ENCODE measurements around the gene ZNF526. TPM values are rescaled to one million over a fixed set of nuclear protein-coding genes. Genes with fewer than 3 reads are reported as not detected.

Gene ZNF526
- total and polyA plus RNA-seq, 9 donors = 2.4 to 17.9 (median 12.9) TPM

DNA sequence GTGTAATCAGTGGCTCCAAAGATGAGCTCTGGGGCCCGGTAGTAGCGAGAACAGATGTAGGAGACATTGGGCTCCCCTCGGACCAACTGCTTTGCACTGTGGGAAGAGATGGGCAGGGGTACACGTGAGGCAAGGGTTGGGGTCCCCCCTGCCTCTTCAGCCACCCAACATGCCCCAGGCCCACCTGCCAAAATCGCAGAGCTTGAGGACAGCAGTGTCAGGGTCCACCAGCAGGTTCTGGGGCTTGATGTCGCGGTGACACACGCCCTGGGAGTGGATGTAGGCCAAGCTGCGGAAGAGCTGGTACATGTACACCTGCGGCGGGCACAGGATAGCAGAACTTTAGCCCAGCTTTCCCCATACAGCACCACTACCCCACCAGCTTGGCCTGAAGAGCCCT is 14.3 kb downstream of the ZNF526 start:
- no peak for TF ChIP-seq POLR2A (IDR thresholded peaks at IDR 0.05)
- TF ChIP-seq EP300 (IDR thresholded peaks at IDR 0.05) = no peak
- TF ChIP-seq, protein P1, sequence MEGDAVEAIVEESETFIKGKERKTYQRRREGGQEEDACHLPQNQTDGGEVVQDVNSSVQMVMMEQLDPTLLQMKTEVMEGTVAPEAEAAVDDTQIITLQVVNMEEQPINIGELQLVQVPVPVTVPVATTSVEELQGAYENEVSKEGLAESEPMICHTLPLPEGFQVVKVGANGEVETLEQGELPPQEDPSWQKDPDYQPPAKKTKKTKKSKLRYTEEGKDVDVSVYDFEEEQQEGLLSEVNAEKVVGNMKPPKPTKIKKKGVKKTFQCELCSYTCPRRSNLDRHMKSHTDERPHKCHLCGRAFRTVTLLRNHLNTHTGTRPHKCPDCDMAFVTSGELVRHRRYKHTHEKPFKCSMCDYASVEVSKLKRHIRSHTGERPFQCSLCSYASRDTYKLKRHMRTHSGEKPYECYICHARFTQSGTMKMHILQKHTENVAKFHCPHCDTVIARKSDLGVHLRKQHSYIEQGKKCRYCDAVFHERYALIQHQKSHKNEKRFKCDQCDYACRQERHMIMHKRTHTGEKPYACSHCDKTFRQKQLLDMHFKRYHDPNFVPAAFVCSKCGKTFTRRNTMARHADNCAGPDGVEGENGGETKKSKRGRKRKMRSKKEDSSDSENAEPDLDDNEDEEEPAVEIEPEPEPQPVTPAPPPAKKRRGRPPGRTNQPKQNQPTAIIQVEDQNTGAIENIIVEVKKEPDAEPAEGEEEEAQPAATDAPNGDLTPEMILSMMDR (IDR thresholded peaks at IDR 0.05) = no peak
- intact Hi-C loops (cut with DNase I) = loop anchor here in 1 of 4 donors (2.0 kb wide), 1 partner anchor 26 kb away; no protein-coding TSS in a partner anchor

DNA sequence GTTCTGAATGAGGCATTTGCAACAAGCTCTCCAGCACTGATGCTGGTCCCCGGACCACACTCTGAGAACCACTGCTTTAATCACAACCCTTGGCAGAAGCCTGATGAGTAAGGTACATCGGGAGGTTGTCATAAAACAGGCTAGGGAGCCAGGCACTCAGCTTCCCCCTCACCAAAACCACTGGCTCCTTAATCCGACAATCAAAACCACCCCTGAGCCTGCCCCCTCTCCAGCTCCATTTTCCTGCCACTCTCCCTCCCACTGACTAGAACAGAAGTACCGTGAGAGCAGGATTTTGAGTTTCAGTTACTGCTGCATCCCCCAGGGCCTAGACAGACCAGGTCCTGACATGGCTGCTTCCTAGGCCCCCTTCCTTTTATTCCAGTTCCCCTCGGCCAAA is 15.1 kb downstream of the ZNF526 start:
- TF ChIP-seq, protein P1 (IDR thresholded peaks at IDR 0.05) = no peak
- TF ChIP-seq POLR2A (IDR thresholded peaks at IDR 0.05) (no peak), EP300 (IDR thresholded peaks at IDR 0.05) (no peak)
- 74 to 88% (median 85%) methylated on average over 5 of the region's 5 CpGs for whole genome bisulfite sequencing, 3 donors

More for the DNA sequence above, 14.3 kb downstream of the ZNF526 start:
- Histone ChIP-seq H3K9me3 (no peaks in the 10 kb centered on the region), H3K4me1 (ENCODE audit: insufficient read depth) (no peaks in the 10 kb centered on the region), H3K36me3 (no peaks in the 10 kb centered on the region), H3K27me3 (no peaks in the 10 kb centered on the region), H3K4me3 (no peak overlapping the region), H3K27ac (no peak overlapping the region)
- no peak for DNase-seq
- 89 to 91% (median 90%) methylated on average over 11 of the region's 11 CpGs for whole genome bisulfite sequencing, 3 donors

GRCh38 chr19:42239544-42240220 is 19.6 kb downstream of the ZNF526 start:
- DNase-seq = no peak
- peaks cover 2% of the 10 kb centered on the region for H3K4me1 ChIP-seq (ENCODE audit: insufficient read depth)
- no peak for TF ChIP-seq EP300 (IDR thresholded peaks at IDR 0.05)
- no peak for TF ChIP-seq POLR2A (IDR thresholded peaks at IDR 0.05)
- TF ChIP-seq, protein P1 (IDR thresholded peaks at IDR 0.05) = no peak
- H3K27me3 ChIP-seq = no peaks in the 10 kb centered on the region
- H3K36me3 ChIP-seq = no peaks in the 10 kb centered on the region
- no peak overlapping the region for H3K27ac ChIP-seq
- no peaks in the 10 kb centered on the region for H3K9me3 ChIP-seq
- H3K4me3 ChIP-seq = no peak overlapping the region
- intact Hi-C loops (cut with DNase I) = loop anchor here in 1 of 4 donors (10.0 kb wide), 1 partner anchor 155 kb away; the partner anchor contains the start of gene CNFN
- WGBS, 3 donors = 87 to 89% (median 88%) methylated on average over 10 of the region's 10 CpGs

More for the DNA sequence above, 15.1 kb downstream of the ZNF526 start:
- H3K4me1 ChIP-seq (ENCODE audit: insufficient read depth) = no peaks in the 10 kb centered on the region
- no peak overlapping the region for H3K4me3 ChIP-seq
- H3K9me3 ChIP-seq = no peaks in the 10 kb centered on the region
- H3K27ac ChIP-seq = no peak overlapping the region
- no peaks in the 10 kb centered on the region for H3K27me3 ChIP-seq
- no peaks in the 10 kb centered on the region for H3K36me3 ChIP-seq
- DNase-seq = no peak
- intact Hi-C loops (cut with DNase I) = loop anchor here in 1 of 4 donors (2.0 kb wide), 1 partner anchor 26 kb away; no protein-coding TSS in a partner anchor

- H3K4me1 ChIP-seq (ENCODE audit: insufficient read depth) = peaks cover 8% of the 10 kb centered on the region
- no peak for TF ChIP-seq EP300 (IDR thresholded peaks at IDR 0.05)
- TF ChIP-seq, protein P1 (IDR thresholded peaks at IDR 0.05) = no peak
- no peak for TF ChIP-seq POLR2A (IDR thresholded peaks at IDR 0.05)
Observed at GRCh38 chr19:42241279-42241678, 21.2 kb downstream of the ZNF526 start.

More at GRCh38 chr19:42241279-42241678, 21.2 kb downstream of the ZNF526 start:
- Histone ChIP-seq H3K27me3 (no peaks in the 10 kb centered on the region), H3K36me3 (no peaks in the 10 kb centered on the region), H3K9me3 (no peaks in the 10 kb centered on the region), H3K27ac (no peak overlapping the region), H3K4me3 (peak overlapping the region; percentile 55)
- no peak for DNase-seq
- WGBS, 3 donors = 96 to 97% (median 97%) methylated on average over 3 of the region's 3 CpGs
- intact Hi-C loops (cut with DNase I) = loop anchor here in 1 of 4 donors (10.0 kb wide), 1 partner anchor 154 kb away; the partner anchor contains the start of gene CNFN

All from ovary (tissue), 9 donors.